GM12878 (cell line): ENCODE results near the gene WNT16. TPM values are rescaled to one million over a fixed set of nuclear protein-coding genes. Genes with fewer than 3 reads are reported as not detected.

Experiments
- ATAC-seq: fragments of 200-7000 bp; cut with Tn5 transposase; 3 replicates; pipeline ENCODE4 v1.9.1; 2020; ENCODE audit warnings: mild to moderate bottlenecking, moderate library complexity
- BruUV-seq: library from RNA; stranded (reverse); fragments of 400-500 nt; replicated peaks from 2 replicates; lab custom pipeline; 2021; lab: Mats Ljungman, UMichigan
- CTCF ChIA-PET: fragments of 300-600 bp; sonication (Branson Sonifier 250); formaldehyde crosslinking; extraction: SDS; loops from one replicate; lab custom pipeline; 2021; ENCODE audit warnings: inconsistent platforms; lab: Yijun Ruan, JAX
- POLR2A ChIA-PET: fragments of 350-600 bp; formaldehyde crosslinking; extraction: SDS; loops from one replicate; lab custom pipeline; 2021; ENCODE audit warnings: inconsistent platforms; lab: Charles Lee
- RAD21 ChIA-PET: fragments of 300-600 bp; sonication (Branson Sonifier 250); formaldehyde crosslinking; loops from one replicate; lab custom pipeline; 2023; ENCODE audit warnings: antibody characterized with exemption; ENCODE audit not compliant: unreplicated experiment; lab: Charles Lee
- SMC1A ChIA-PET: fragments of 300-600 bp; sonication (Branson Sonifier 250); formaldehyde crosslinking; loops from one replicate; lab custom pipeline; 2023; ENCODE audit not compliant: unreplicated experiment, uncharacterized antibody; lab: Charles Lee
- DNase-seq: peaks from one replicate; pipeline ENCODE4 v3.0.0-alpha.2; 2011; ENCODE audit warnings: low read depth, low spot score
- FAIRE-seq: peaks from 3 replicates; lab custom pipeline; 2011; peaks lifted over from hg19 to GRCh38; lab: Jason Lieb, UNC
- H2AFZ ChIP-seq: 2 replicates; pipeline ENCODE4 v1.6.0; 2011; ENCODE audit warnings: low read depth, low read length, control low read depth; ENCODE audit not compliant: control insufficient read depth
- H3K27ac ChIP-seq: 2 replicates; pipeline ENCODE4 v1.5.1; 2011; ENCODE audit warnings: control low read depth; ENCODE audit not compliant: control insufficient read depth, insufficient read depth
- H3K27me3 ChIP-seq, 2 experiments: replicated peaks in 1 of 2; 2 replicates each; pipeline versions ENCODE4 v1.6.0 to v1.6.1; 2011; ENCODE audit warnings: low read length in 1 of 2; ENCODE audit not compliant: control insufficient read depth in 2 of 2, insufficient read depth in 2 of 2
- H3K36me3 ChIP-seq, 2 experiments: 2 replicates each; pipeline ENCODE4 v1.5.1; 2011; ENCODE audit warnings: low read length in 1 of 2; ENCODE audit not compliant: control insufficient read depth in 2 of 2, insufficient read depth in 2 of 2
- H3K4me1 ChIP-seq: 2 replicates; pipeline ENCODE4 v1.6.1; 2011; ENCODE audit warnings: mild to moderate bottlenecking, low read length, moderate library complexity, mixed read lengths; ENCODE audit not compliant: control insufficient read depth, insufficient read depth
- H3K4me2 ChIP-seq: 2 replicates; pipeline ENCODE4 v1.6.0; 2011; ENCODE audit warnings: control low read depth; ENCODE audit not compliant: control insufficient read depth, insufficient read depth
- H3K4me3 ChIP-seq: fragments of 200-600 bp; sonication (generic); 2 replicates; pipeline ENCODE4 v1.5.1; 2016
- H3K79me2 ChIP-seq: 2 replicates; pipeline ENCODE4 v1.6.0; 2011; ENCODE audit warnings: low read length; ENCODE audit not compliant: control insufficient read depth, insufficient read depth
- H3K9ac ChIP-seq: 2 replicates; pipeline ENCODE4 v1.8.0; 2011; ENCODE audit warnings: low read length, control low read depth, mixed read lengths; ENCODE audit not compliant: control insufficient read depth, insufficient read depth
- H3K9me3 ChIP-seq: replicated peaks from 3 replicates; pipeline ENCODE4 v1.5.1; 2011; ENCODE audit warnings: mild to moderate bottlenecking, low read length; ENCODE audit not compliant: control insufficient read depth, insufficient read depth
- H4K20me1 ChIP-seq: 2 replicates; pipeline ENCODE4 v1.6.0; 2011; ENCODE audit not compliant: control insufficient read depth, insufficient read depth
- ATF3 ChIP-seq: IDR thresholded peaks from 2 replicates; pipeline ENCODE4 v1.6.1; 2011; ENCODE audit warnings: low read depth, mild to moderate bottlenecking, low read length, moderate library complexity, borderline replicate concordance; ENCODE audit errors: extremely low read depth
- BCL11A ChIP-seq: IDR thresholded peaks from 2 replicates; pipeline ENCODE4 v1.6.1; 2011; ENCODE audit warnings: low read depth, low read length
- ESRRA ChIP-seq: IDR thresholded peaks from 2 replicates; pipeline ENCODE4 v1.6.1; 2012; ENCODE audit warnings: mild to moderate bottlenecking, low read length, improper control_type of control experiment
- FOXM1 ChIP-seq: IDR thresholded peaks from 2 replicates; pipeline ENCODE4 v1.6.1; 2012; ENCODE audit warnings: low read depth, mild to moderate bottlenecking, inconsistent platforms, low read length, moderate library complexity
- HCFC1 ChIP-seq: fragments of 150-350 bp; IDR thresholded peaks from 2 replicates; pipeline ENCODE4 v1.6.1; 2014; ENCODE audit warnings: low read length
- HDAC6 ChIP-seq: fragments of 200-600 bp; sonication (generic); IDR thresholded peaks from one replicate; pipeline ENCODE4 v1.8.0; 2017; ENCODE audit warnings: antibody characterized with exemption; ENCODE audit not compliant: unreplicated experiment
- LARP7 ChIP-seq: fragments of 450-650 bp; IDR thresholded peaks from 2 replicates; pipeline ENCODE4 v1.6.1; 2017; ENCODE audit warnings: mild to moderate bottlenecking
- MTA3 ChIP-seq: IDR thresholded peaks from 2 replicates; pipeline ENCODE4 v1.6.1; 2012; ENCODE audit warnings: low read length, inconsistent platforms, borderline replicate concordance
- NFYB ChIP-seq: IDR thresholded peaks from 2 replicates; pipeline ENCODE4 v1.6.1; 2011; ENCODE audit warnings: low read depth, mild to moderate bottlenecking, low read length, improper control_type of control experiment, moderate library complexity; ENCODE audit not compliant: insufficient read depth
- NKRF ChIP-seq: fragments of 450-650 bp; conservative IDR thresholded peaks from 2 replicates; pipeline ENCODE4 v1.6.1; 2017; ENCODE audit warnings: mild to moderate bottlenecking, moderate library complexity
- NR2F1 ChIP-seq: fragments of 450-650 bp; conservative IDR thresholded peaks from 2 replicates; pipeline ENCODE4 v1.6.1; 2017; ENCODE audit warnings: mild to moderate bottlenecking
- RAD21 ChIP-seq: IDR thresholded peaks from 2 replicates; pipeline ENCODE4 v1.6.1; 2011; ENCODE audit warnings: mild to moderate bottlenecking, low read depth, low read length, moderate library complexity; ENCODE audit not compliant: insufficient read depth
- TCF7 ChIP-seq: IDR thresholded peaks from 2 replicates; pipeline ENCODE4 v1.6.1; 2014; ENCODE audit warnings: antibody characterized with exemption, borderline replicate concordance
- ZNF592 ChIP-seq: fragments of 450-650 bp; IDR thresholded peaks from 2 replicates; pipeline ENCODE4 v1.6.1; 2017; ENCODE audit warnings: mild to moderate bottlenecking, moderate library complexity
- WGBS: methylation state at CpG from one replicate; pipeline ENCODE4 v1.1.6; 2016; ENCODE audit warnings: low lambda C conversion rate; ENCODE audit not compliant: insufficient replicate concordance, insufficient coverage; ENCODE audit errors: missing lambda C conversion rate; 5-methylcytosine and 5-hydroxymethylcytosine counted together
- in situ Hi-C: fragments of 300-500 bp; cut with MboI; formaldehyde crosslinking; loops from 9 replicates; pipeline ENCODE4 v1.14.3; 2018; ENCODE audit warnings: mixed read lengths
- intact Hi-C: fragments of 100-400 bp; cut with micrococcal nuclease; formaldehyde crosslinking; loops from one replicate; pipeline ENCODE4 v1.14.2; 2022; ENCODE audit not compliant: unreplicated experiment
- polyA plus RNA-seq, 11 experiments: library from polyadenylated mRNA; depleted of rRNA in 4 of 11; unstranded in 6 of 11; stranded (reverse) in 5 of 11; fragments of >200 nt; fragmentation: Nextera tagmentation in 4 of 11; fragmentation: Illumina TruSeq in 1 of 11; extraction: Ambion mirVana in 4 of 11; extraction: Trizol in 1 of 11; gene quantifications; 1 replicate in 1 of 11; 2 replicates in 10 of 11; pipeline versions ENCODE4 v1.2.1 to v1.2.3, GENCODE V29; 2011 to 2016; ENCODE audit warnings: inconsistent platforms in 2 of 11, missing spikeins in 2 of 11, low read depth in 1 of 11
- total RNA-seq, 4 experiments: library from RNA; depleted of rRNA in 3 of 4; stranded (reverse); fragments of >200 nt in 3 of 4; fragmentation: Illumina TruSeq in 1 of 4; extraction: Trizol in 1 of 4; gene quantifications; 2 replicates each; pipeline versions ENCODE4 v1.2.1 to v1.2.3, GENCODE V29; 2013 to 2021

Gene WNT16
- total and polyA plus RNA-seq, 10 of the 15 experiments (the other 5 are each of a cell fraction or from before 2014, with no cell fraction given): 0.05 to 0.11 (median 0.06) TPM; not detected in 5

DNA sequence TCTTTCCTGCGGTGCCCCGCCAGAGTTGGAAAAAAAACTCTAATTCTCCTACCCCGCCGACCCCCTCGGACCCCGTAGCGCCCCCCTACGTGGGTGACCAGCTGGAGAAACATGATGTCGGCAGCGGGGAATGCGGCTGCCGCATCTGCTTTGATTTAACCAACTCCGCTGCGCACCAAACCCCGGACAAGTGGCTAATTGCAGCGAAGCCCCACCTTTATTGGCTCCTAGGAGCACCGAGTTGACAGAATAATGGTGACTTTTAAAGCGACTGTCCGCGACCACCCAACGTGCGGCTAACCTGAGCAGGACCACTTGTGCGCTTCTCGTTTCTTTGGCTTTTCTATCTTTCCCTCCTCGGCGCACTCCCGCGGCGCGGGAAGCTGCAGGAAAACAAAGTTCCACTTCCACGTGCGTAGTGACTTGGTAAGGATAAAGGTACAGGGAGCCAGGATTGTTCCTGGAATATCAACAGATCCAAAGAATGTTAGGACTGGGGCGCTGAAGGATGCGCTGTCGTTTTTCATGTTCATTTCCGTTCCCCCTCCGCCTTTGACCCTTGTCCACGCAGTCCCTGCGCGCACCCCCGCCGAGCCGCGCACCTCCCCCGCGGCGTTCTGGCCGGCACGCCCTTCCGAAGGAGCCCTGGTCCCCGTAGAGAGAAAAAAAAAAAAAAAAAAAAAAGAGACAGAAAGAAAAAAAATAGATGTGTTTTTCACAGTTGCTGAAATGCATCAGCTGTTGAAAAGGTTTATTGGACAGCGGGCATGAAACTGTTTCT lies 1.4 kb downstream of the WNT16 start:
- H4K20me1 ChIP-seq: no peaks in the 10 kb centered on the region
- H3K79me2 ChIP-seq: no peaks in the 10 kb centered on the region
- H3K27me3 ChIP-seq: peaks cover 16 to 19% of the 10 kb centered on the region in 2 experiments
- ChIA-PET SMC1A (interaction anchor here (0.8 to 1.4 kb wide), 8 partner anchors 16 to 217 kb away, joined by 3 to 5 read pairs (median 3); no protein-coding TSS in a partner anchor), CTCF (interaction anchor here (0.8 to 1.5 kb wide), 5 partner anchors 19 to 664 kb away, joined by 3 to 5 read pairs (median 4); no protein-coding TSS in a partner anchor), RAD21 (interaction anchor here (0.5 to 1.4 kb wide), 5 partner anchors 28 to 70 kb away, joined by 3 to 4 read pairs (median 3); no protein-coding TSS in a partner anchor), POLR2A (no interaction called here)
- FAIRE-seq (no peak), ATAC-seq (peak; percentile 60), DNase-seq (no peak)
- 3% methylated on average over 35 of the region's 52 CpGs for WGBS
- no peaks in the 10 kb centered on the region for H3K36me3 ChIP-seq
- in situ Hi-C loops: no loop called here
- H3K9me3 ChIP-seq: no peaks in the 10 kb centered on the region
- H3K4me2 ChIP-seq: peak overlapping the region; percentile 92
- no peak overlapping the region for H3K9ac ChIP-seq
- peak overlapping the region; percentile 73 for H3K4me3 ChIP-seq
- no peak overlapping the region for H3K27ac ChIP-seq
- no TSS peak for BruUV-seq
- intact Hi-C loops: no loop called here
- TF ChIP-seq RAD21: no peak
- TF ChIP-seq HCFC1: no peak
- TF ChIP-seq NFYB: no peak
- no peak for TF ChIP-seq NR2F1
- TF ChIP-seq TCF7: no peak
- no peak for TF ChIP-seq BCL11A
- TF ChIP-seq MTA3: no peak
- no peak for TF ChIP-seq NKRF
- TF ChIP-seq ZNF592: no peak
- TF ChIP-seq ESRRA: no peak
- TF ChIP-seq HDAC6: no peak
- no peak for TF ChIP-seq ATF3
- no peak for TF ChIP-seq LARP7
- TF ChIP-seq FOXM1: no peak
- peaks cover 5% of the 10 kb centered on the region for H3K4me1 ChIP-seq
- H2AFZ ChIP-seq: peak overlapping the region; percentile 25; the same call in 1 of the 2 replicates
